Choroid plexus epithelial cell (primary cell): ENCODE measurements around the gene PLD1.

Experiments
- DNase-seq: peaks from one replicate; pipeline ENCODE4 v3.0.0-alpha.2; 2010; ENCODE audit warnings: low read depth
- H3K4me3 ChIP-seq: 2 replicates; pipeline ENCODE4 v1.5.1; 2011; ENCODE audit warnings: low read depth, mild to moderate bottlenecking, control low read depth, low read length, moderate library complexity
- TF ChIP-seq, protein P1 (sequence below): conservative IDR thresholded peaks from 2 replicates; pipeline ENCODE4 v1.5.1; 2011; ENCODE audit warnings: low read depth, mild to moderate bottlenecking, control low read depth, inconsistent platforms, low read length, moderate library complexity

Gene PLD1

DNA sequence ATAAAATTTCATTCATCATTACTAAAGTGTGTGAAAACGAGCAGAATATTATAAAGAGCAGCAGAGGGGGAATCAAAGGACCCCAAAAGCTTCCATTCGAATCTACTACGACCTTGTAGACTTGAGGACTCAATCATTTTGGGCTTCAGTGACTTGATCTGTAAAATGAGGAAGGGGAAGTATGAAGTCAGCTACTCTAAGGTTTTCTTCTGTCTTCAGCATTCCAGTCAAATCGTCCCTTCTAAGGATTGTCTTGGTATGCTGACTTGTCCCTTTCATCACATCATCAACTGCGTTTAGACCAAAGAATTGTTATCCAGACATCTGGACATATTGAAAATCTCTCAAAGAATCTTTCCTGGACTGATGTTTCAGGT is 44.8 kb downstream of the PLD1 start:
- no peak overlapping the region for H3K4me3 ChIP-seq
- TF ChIP-seq, protein P1, sequence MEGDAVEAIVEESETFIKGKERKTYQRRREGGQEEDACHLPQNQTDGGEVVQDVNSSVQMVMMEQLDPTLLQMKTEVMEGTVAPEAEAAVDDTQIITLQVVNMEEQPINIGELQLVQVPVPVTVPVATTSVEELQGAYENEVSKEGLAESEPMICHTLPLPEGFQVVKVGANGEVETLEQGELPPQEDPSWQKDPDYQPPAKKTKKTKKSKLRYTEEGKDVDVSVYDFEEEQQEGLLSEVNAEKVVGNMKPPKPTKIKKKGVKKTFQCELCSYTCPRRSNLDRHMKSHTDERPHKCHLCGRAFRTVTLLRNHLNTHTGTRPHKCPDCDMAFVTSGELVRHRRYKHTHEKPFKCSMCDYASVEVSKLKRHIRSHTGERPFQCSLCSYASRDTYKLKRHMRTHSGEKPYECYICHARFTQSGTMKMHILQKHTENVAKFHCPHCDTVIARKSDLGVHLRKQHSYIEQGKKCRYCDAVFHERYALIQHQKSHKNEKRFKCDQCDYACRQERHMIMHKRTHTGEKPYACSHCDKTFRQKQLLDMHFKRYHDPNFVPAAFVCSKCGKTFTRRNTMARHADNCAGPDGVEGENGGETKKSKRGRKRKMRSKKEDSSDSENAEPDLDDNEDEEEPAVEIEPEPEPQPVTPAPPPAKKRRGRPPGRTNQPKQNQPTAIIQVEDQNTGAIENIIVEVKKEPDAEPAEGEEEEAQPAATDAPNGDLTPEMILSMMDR: no peak
- no peak for DNase-seq

DNA sequence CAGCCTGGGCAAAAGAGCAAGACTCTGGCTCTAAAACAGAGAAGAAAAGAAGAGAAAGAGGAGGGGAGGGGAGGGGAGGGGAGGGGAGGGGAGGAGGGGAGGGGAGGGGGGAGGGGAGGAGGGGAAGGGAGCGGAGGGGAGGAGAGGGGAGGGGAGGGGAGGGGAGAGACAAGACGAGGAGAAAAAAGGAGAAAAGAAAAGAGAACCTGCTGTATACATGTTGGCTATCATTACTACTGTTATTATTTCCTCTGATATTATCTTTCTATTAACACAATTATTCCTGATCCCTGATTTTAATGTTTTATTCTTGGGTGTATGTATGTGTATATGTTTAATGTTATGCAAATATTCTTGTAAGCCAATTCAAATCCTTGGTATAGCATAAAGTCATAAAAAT is 46.9 kb downstream of the PLD1 start:
- TF ChIP-seq, protein P1: no peak
- no peak for DNase-seq
- no peak overlapping the region for H3K4me3 ChIP-seq

DNA sequence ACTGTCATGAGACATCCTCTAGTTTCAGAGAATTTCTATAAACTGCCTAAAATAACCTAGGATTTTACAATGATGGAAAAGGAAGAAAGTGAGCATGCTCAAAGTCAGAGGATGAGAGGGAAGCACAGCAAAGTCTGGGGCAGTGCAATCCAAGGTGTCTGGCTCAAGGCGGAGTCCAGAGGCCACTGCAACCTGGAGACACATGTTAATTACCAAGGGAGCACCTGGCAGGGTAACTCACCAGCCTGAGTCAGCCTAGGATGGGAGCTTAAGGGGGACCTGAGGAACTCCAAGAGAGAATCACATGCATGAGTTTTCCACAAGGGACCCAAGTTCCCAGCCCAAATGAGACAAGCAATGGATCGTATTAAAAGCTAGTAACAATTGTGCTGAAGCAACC is 49.8 kb downstream of the PLD1 start:
- TF ChIP-seq, protein P1: no peak
- DNase-seq: no peak
- H3K4me3 ChIP-seq: no peak overlapping the region

- no peak overlapping the region for H3K4me3 ChIP-seq
- TF ChIP-seq, protein P1: no peak
- DNase-seq: no peak
These were observed 52.2 kb downstream of the PLD1 start for GRCh38 chr3:171758109-171758508.

- TF ChIP-seq, protein P1: no peak
- peak; percentile 34 for DNase-seq
- H3K4me3 ChIP-seq: no peak overlapping the region
These were observed 52.8 kb downstream of the PLD1 start for GRCh38 chr3:171757361-171758034.

DNA sequence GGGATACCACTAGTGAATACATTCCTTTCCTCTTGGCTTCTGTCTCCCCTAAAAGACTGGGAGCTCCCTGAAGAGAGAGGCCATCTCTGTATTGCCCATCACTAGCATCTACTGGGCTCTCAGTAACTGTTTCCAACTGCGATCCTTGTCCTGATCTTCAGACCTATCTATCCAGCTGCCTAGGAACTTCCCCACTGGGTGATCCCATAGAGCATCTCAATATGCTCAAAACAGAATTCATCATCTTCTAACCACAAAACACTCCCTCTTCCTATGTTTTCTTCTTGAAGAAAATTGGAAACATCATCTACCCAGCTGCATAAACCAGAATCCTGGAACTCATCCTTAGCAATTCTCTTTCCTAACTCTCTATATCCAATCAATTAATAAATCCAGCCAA is 54.6 kb downstream of the PLD1 start:
- no peak overlapping the region for H3K4me3 ChIP-seq
- no peak for DNase-seq
- TF ChIP-seq, protein P1: no peak

- no peak for DNase-seq
- TF ChIP-seq, protein P1: no peak
- H3K4me3 ChIP-seq: no peak overlapping the region
These were observed 55.2 kb downstream of the PLD1 start for GRCh38 chr3:171755015-171755589.
